Sigmoid colon (tissue), 7 donors: Measurements from ENCODE around the gene PYGB. TPM values are rescaled to one million over a fixed set of nuclear protein-coding genes. Genes with fewer than 3 reads are reported as not detected.

Source experiments
- DNase-seq: peaks from one replicate; pipeline ENCODE4 v3.0.0-alpha.2; 2019
- H3K27ac ChIP-seq, 4 donors: fragments of 200-600 bp; sonication (generic); one replicate each; pipeline ENCODE4 v1.5.1; 2016 to 2019; ENCODE audit warnings: mild to moderate bottlenecking in 1 of 4
- H3K27me3 ChIP-seq, 3 donors: fragments of 200-600 bp; sonication (generic); one replicate each; pipeline ENCODE4 v1.5.1; 2019; ENCODE audit warnings: mild to moderate bottlenecking in 1 of 3
- H3K36me3 ChIP-seq, 4 donors: fragments of 200-600 bp; sonication (generic); one replicate each; pipeline ENCODE4 v1.5.1; 2016 to 2019
- H3K4me1 ChIP-seq, 4 donors: fragments of 200-600 bp; sonication (generic); one replicate each; pipeline ENCODE4 v1.5.1; 2017 to 2019
- H3K4me3 ChIP-seq, 4 donors: fragments of 200-600 bp; sonication (generic); one replicate each; pipeline ENCODE4 v1.5.1; 2017 to 2019; ENCODE audit warnings: mild to moderate bottlenecking in 2 of 4, moderate library complexity in 1 of 4
- H3K9me3 ChIP-seq, 4 donors: fragments of 200-600 bp in 3 of 4; sonication (generic) in 3 of 4; one replicate each; pipeline versions ENCODE4 v1.5.1 to v1.6.1; 2013 to 2019
- EP300 ChIP-seq, 4 donors: sonication (generic); formaldehyde crosslinking; IDR thresholded peaks; one replicate each; pipeline ENCODE4 v1.6.1; 2017; ENCODE audit warnings: antibody characterized with exemption in 4 of 4
- POLR2A ChIP-seq, 2 donors: fragments of 450-650 bp; IDR thresholded peaks; one replicate each; pipeline ENCODE4 v1.6.1; 2016; ENCODE audit warnings: antibody characterized with exemption in 2 of 2, mild to moderate bottlenecking in 2 of 2, moderate library complexity in 2 of 2
- POLR2AphosphoS5 ChIP-seq, 4 donors: sonication (generic); formaldehyde crosslinking; IDR thresholded peaks; one replicate each; pipeline ENCODE4 v1.6.1; 2017; ENCODE audit warnings: antibody characterized with exemption in 4 of 4
- WGBS, 2 donors: extraction: QIAGEN DNeasy Blood & Tissue Kit; methylation state at CpG; one replicate each; pipeline ENCODE4 v1.1.7; 2013; 5-methylcytosine and 5-hydroxymethylcytosine counted together
- intact Hi-C: fragments of 100-400 bp; cut with DNase I; formaldehyde crosslinking; loops from one replicate; pipeline ENCODE4 v1.15.1; 2023
- polyA plus RNA-seq, 3 donors: library from polyadenylated mRNA; stranded (reverse); fragments of 200-250 nt; gene quantifications; one replicate each; pipeline ENCODE4 v1.2.3, GENCODE V29; 2013
- total RNA-seq, 4 donors: library from RNA; depleted of rRNA; stranded (reverse); fragments of >200 nt; gene quantifications; one replicate each; pipeline ENCODE4 v1.1.0, GENCODE V29; 2016
- TF ChIP-seq, protein P1 (sequence below), 4 experiments: fragments of 450-650 bp in 3 of 4; fragments of 200-600 bp in 1 of 4; IDR thresholded peaks; one replicate each; pipeline ENCODE4 v1.5.1; 2016 to 2019; ENCODE audit warnings: antibody characterized with exemption in 4 of 4, mild to moderate bottlenecking in 3 of 4, moderate library complexity in 2 of 4
- donor health status: healthy with polysubstance abuse.
- donor health status: Bipolar disorder and iron deficiency.
- donor health status: healthy.

PYGB gene
- total RNA-seq (100 to 1,000 TPM; 147 to 317 (median 226) TPM), polyA plus RNA-seq (100 to 1,000 TPM in 2 of 3 donors, 10 to 100 TPM in 1; 45.6 to 198 (median 163) TPM)

DNA sequence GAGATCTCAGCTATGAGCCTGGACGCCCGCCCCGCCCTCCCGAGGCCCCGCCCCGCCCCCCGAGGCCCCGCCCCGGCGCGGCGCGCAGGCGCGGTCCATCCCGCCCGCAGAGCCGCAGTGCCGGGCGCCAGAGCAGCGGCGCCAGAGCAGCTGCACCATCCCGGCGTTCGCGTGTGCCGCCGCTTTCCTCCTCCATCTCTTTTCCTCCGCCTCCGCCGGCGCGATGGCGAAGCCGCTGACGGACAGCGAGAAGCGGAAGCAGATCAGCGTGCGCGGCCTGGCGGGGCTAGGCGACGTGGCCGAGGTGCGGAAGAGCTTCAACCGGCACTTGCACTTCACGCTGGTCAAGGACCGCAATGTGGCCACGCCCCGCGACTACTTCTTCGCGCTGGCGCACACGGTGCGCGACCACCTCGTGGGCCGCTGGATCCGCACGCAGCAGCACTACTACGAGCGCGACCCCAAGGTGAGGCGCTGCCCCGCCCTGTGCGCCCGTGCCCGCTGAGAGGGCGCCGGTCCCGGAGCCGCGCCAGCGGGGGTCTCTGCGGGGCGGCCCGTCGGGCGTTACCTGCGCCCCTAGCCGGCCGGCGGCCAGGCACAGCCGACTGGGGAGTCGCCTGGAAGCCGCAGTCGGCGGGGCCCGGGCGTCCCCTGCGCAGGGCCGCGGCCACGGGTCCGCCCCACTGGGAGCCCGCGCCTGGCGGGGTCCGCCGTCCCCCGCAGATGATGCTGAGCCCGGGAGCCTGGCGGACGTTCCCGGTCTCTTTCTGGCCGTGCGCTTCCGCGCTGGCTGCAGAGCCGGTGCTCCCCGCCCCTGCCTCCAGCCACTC is at the start of gene PYGB:
Gene PYGB (plus strand): TSS at position 130 of the 830 bp plus-strand sequence. CDS start 94 bp downstream, at position 224.
- H3K4me1 ChIP-seq: peaks cover 0 to 50% (median 42%) of the 10 kb centered on the region in 4 donors
- peak; percentile 87 for DNase-seq

DNA sequence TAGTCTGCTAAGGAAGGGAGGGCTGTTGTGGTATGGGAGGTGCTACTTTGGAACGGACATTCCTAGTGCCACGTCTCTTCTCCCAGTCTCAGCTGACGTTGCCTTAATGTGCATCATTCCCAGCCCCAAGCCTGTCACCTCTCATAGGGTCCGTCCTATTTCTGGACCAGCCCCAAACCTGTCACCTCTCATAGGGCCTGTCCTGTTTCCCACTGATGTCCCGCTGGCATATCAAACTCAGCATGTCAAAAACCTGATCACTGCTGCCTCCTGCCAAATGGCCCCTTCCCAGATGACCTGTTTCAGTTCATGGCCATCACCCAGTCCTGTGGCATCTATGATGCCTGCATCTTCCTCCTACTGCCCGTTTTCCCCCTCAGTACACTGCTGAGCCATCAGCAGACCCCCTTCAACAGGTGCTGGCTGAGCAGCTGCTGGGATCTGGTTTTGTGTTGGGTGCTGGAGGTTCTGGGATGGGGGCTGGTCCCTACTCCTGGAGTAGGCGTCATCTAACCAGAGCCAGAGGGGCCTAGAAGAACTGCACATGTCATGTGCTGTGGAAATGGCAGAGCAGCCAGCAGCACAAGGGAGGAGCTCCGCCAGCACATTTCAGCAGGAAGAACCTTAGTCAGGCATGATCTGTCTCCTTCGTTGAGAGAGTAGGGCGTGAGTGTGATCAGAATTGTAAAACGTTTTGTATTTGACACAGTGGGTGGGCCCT is 49.1 kb upstream of the PYGB start:
- no peak for DNase-seq
- TF ChIP-seq POLR2AphosphoS5 (IDR thresholded peaks at IDR 0.05): no peak
- TF ChIP-seq POLR2A (IDR thresholded peaks at IDR 0.05): no peak
- TF ChIP-seq, protein P1, sequence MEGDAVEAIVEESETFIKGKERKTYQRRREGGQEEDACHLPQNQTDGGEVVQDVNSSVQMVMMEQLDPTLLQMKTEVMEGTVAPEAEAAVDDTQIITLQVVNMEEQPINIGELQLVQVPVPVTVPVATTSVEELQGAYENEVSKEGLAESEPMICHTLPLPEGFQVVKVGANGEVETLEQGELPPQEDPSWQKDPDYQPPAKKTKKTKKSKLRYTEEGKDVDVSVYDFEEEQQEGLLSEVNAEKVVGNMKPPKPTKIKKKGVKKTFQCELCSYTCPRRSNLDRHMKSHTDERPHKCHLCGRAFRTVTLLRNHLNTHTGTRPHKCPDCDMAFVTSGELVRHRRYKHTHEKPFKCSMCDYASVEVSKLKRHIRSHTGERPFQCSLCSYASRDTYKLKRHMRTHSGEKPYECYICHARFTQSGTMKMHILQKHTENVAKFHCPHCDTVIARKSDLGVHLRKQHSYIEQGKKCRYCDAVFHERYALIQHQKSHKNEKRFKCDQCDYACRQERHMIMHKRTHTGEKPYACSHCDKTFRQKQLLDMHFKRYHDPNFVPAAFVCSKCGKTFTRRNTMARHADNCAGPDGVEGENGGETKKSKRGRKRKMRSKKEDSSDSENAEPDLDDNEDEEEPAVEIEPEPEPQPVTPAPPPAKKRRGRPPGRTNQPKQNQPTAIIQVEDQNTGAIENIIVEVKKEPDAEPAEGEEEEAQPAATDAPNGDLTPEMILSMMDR (IDR thresholded peaks at IDR 0.05): no peak
- TF ChIP-seq EP300 (IDR thresholded peaks at IDR 0.05): no peak
- H3K4me1 ChIP-seq: peaks cover 0 to 49% (median 41%) of the 10 kb centered on the region in 4 donors
- no peaks in the 10 kb centered on the region for H3K36me3 ChIP-seq
- no peaks in the 10 kb centered on the region for H3K27me3 ChIP-seq
- H3K27ac ChIP-seq: peak overlapping the region in 3 of 4 donors; percentile 34 to 57 (median 36)
- H3K9me3 ChIP-seq: no peaks in the 10 kb centered on the region
- 65 to 75% methylated on average over 11 of the region's 11 CpGs for WGBS, 2 donors
- H3K4me3 ChIP-seq: no peak overlapping the region
- intact Hi-C loops: loop anchor here (5.0 kb wide), 2 partner anchors 193 to 207 kb away; partner anchors contain the start of genes ABHD12 and APMAP

More for the DNA sequence above, at the start of gene PYGB:
- Histone ChIP-seq H3K27ac (peak within 1 kb of the TSS; percentile 95 to 97 (median 96)), H3K9me3 (no peaks in the 10 kb centered on the region), H3K36me3 (no peaks in the 10 kb centered on the region), H3K27me3 (no peaks in the 10 kb centered on the region), H3K4me3 (peak within 1 kb of the TSS; percentile 68 to 87 (median 78))
- WGBS, 2 donors: 0 to 1% methylated on average over 113 of the region's 113 CpGs
- intact Hi-C loops: loop anchor here (2.0 to 5.0 kb wide), 3 partner anchors 51 to 191 kb away; partner anchors contain the start of genes ABHD12 and ACSS1
- peak; percentile 98 to 100 (median 100) for TF ChIP-seq POLR2AphosphoS5 (IDR thresholded peaks at IDR 0.05)
- TF ChIP-seq POLR2A (IDR thresholded peaks at IDR 0.05): peak; percentile 95
- no peak for TF ChIP-seq EP300 (IDR thresholded peaks at IDR 0.05)
- TF ChIP-seq, protein P1 (IDR thresholded peaks at IDR 0.05): no peak

DNA sequence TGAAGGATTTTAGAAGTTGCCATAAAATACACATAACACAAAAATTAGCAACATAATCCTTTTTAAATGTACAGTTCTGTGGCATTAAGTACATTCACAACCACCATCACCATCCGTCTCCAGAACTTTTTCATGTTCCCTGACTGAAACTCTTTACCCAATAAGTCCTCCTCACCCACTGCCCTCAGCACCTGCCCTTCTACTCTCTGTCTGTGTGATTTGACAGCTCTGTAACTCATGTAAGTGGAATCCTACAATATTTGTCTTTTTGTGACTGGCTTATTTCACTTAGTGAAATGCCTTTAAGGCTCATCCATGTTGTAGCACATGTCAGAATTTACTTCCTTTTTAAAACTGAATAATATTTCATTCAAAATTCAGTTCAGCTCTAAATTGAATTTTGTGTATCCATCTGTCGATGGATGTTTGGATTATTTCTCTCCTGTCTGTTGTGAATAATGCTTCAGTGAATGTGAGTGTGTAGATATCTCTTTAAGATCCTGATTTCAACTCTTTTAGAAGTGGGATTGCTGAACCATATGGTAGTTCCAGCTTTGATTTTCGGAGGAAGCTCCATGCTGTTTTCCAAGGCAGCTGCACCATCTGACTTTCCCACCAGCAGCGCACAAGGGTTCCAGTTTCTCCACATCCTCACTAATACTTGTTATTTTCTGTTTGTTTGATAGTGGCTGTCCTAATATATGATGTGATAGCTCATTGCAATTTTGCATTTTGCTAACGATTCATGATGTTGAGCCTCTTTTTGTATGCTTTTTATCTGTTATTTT is 48.2 kb upstream of the PYGB start:
- TF ChIP-seq EP300 (IDR thresholded peaks at IDR 0.05) (no peak), POLR2AphosphoS5 (IDR thresholded peaks at IDR 0.05) (no peak), POLR2A (IDR thresholded peaks at IDR 0.05) (no peak)
- TF ChIP-seq, protein P1 (IDR thresholded peaks at IDR 0.05): no peak
- Histone ChIP-seq H3K9me3 (no peaks in the 10 kb centered on the region), H3K36me3 (no peaks in the 10 kb centered on the region), H3K4me1 (peaks cover 0 to 51% (median 39%) of the 10 kb centered on the region in 4 donors), H3K4me3 (no peak overlapping the region), H3K27me3 (no peaks in the 10 kb centered on the region), H3K27ac (peak overlapping the region in 3 of 4 donors; percentile 34 to 57 (median 36))
- intact Hi-C loops: loop anchor here (5.0 kb wide), 2 partner anchors 193 to 207 kb away; partner anchors contain the start of genes ABHD12 and APMAP
- 68 to 79% methylated on average over 5 of the region's 5 CpGs for WGBS, 2 donors
- no peak for DNase-seq

DNA sequence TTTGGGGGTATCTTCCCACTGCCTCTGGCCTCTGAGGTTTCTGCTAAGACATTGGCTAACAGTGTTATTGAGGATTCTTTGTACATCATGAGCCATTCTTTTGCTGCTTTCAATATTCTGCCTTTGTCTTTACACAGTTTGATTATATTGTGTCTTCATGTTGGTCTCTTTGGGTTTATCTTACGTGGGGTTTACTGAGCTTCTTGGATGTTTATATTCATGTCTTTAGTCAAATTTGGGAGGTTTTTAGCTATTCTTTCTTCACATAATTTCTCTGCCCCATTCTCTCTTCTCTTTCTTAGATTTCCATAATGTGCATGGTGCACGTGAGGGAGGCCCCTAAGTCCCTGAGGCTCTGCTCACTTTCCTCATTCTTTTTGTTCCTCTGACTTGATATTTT is 44.8 kb upstream of the PYGB start:
- DNase-seq: no peak
- no peaks in the 10 kb centered on the region for H3K9me3 ChIP-seq
- TF ChIP-seq POLR2A (IDR thresholded peaks at IDR 0.05) (no peak), EP300 (IDR thresholded peaks at IDR 0.05) (no peak), POLR2AphosphoS5 (IDR thresholded peaks at IDR 0.05) (no peak)
- TF ChIP-seq, protein P1 (IDR thresholded peaks at IDR 0.05): no peak
- H3K4me3 ChIP-seq: no peak overlapping the region
- intact Hi-C loops: loop anchor here (2.0 kb wide), 1 partner anchor 20 kb away; no protein-coding TSS in a partner anchor
- peak overlapping the region in 1 of 4 donors; percentile 3 for H3K27ac ChIP-seq
- WGBS, 2 donors: 44 to 93% methylated on average over 2 of the region's 2 CpGs
- H3K27me3 ChIP-seq: no peaks in the 10 kb centered on the region
- H3K36me3 ChIP-seq: peaks cover 0 to 5% (median 0%) of the 10 kb centered on the region in 4 donors
- peaks cover 0 to 39% (median 23%) of the 10 kb centered on the region in 4 donors for H3K4me1 ChIP-seq
